Suprapubic skin (tissue), 4 donors: Measurements from ENCODE around the gene RERE.
"Not testable (repeated sequence)": the region's sequence is repeated elsewhere in the genome, so short reads cannot be mapped to it uniquely, and the experiment has no call there.

Experiments
- CTCF ChIP-seq, 2 donors: fragments of 200-600 bp in 1 of 2; fragments of 450-650 bp in 1 of 2; sonication (generic) in 1 of 2; IDR thresholded peaks; one replicate each; pipeline ENCODE4 v1.5.1; 2016 to 2019; ENCODE audit warnings: antibody characterized with exemption in 2 of 2, mild to moderate bottlenecking in 1 of 2, moderate library complexity in 1 of 2
- POLR2A ChIP-seq, 2 donors: fragments of 450-650 bp; IDR thresholded peaks; one replicate each; pipeline ENCODE4 v1.6.1; 2017; ENCODE audit warnings: antibody characterized with exemption in 2 of 2, mild to moderate bottlenecking in 2 of 2, moderate library complexity in 2 of 2
- POLR2AphosphoS5 ChIP-seq, 3 donors: sonication (generic); formaldehyde crosslinking; IDR thresholded peaks; one replicate each; pipeline ENCODE4 v1.6.1; 2017; ENCODE audit warnings: antibody characterized with exemption in 3 of 3

GRCh38 chr1:8818789-8819188, 1.3 kb upstream of the RERE start:
- not testable (repeated sequence) for TF ChIP-seq CTCF, POLR2AphosphoS5, POLR2A (IDR thresholded peaks at IDR 0.05)
